GM19351 (cell line): ENCODE results near the gene CEACAM16.
"Not testable (repeated sequence)": the region's sequence is repeated elsewhere in the genome, so short reads cannot be mapped to it uniquely, and the experiment has no call there.

Experiments
- ATAC-seq: cut with Tn5 transposase; IDR thresholded peaks from one replicate; pipeline ENCODE4 v1.9.1; 2021; ENCODE audit warnings: mild to moderate bottlenecking, moderate library complexity; ENCODE audit not compliant: unreplicated experiment

The CEACAM16 gene

DNA sequence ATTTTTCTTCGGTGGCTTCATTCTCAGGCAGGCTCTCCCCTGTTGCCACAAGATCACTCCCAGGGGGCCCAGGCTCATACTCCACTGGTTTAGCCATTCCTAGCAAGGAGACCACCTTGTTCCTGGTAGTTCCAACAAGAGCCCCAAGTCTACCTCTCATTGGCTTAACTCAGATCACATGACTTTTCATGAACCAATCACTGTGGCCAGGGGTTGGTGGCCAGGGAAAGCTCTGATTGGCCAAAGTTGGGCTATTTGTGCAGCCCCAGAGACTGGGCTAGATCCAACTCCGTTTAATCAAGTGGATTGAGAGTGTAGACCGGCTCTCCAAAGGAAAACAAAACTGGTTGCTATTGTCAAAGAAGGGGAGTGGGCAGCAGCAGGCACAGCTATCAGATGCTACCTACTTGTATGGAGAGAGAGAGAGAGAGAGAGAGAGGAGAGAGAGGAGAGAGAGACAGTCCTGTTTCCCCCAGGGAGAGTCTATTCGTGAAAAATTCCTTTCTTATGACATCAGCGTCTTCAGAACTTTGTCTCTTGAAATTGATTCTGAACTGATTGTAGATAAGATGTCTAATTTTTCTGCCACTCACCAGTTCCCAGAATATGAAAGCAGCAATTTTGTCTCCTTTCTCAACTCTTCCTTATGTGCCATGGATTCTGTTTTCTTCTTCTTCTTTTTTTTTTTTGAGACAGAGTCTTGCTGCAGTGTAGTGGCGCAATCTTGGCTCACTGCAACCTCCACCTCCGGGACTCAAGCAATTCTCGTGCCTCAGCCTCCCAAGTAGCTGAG is 21.7 kb upstream of the CEACAM16 start:
- no peak for ATAC-seq

DNA sequence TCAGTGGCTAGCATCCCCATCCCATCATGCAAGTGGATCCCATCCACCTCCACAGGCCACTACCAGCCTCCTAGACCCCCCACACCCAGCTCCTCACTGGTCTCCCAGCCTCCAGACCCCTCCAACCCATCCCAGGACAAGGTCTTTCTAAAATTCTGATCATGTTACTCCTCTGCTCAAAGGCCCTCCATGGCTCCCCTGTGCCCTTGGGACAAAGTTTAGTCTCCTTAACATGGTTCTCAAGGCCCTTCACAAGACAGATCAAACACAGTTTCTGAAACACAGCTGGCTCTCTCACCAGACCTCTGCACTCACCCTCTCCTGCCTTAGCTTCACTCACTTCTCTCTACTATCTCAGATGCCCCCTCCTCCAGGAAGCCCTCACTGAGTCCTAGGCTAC is 18.4 kb upstream of the CEACAM16 start:
- ATAC-seq, result no peak

DNA sequence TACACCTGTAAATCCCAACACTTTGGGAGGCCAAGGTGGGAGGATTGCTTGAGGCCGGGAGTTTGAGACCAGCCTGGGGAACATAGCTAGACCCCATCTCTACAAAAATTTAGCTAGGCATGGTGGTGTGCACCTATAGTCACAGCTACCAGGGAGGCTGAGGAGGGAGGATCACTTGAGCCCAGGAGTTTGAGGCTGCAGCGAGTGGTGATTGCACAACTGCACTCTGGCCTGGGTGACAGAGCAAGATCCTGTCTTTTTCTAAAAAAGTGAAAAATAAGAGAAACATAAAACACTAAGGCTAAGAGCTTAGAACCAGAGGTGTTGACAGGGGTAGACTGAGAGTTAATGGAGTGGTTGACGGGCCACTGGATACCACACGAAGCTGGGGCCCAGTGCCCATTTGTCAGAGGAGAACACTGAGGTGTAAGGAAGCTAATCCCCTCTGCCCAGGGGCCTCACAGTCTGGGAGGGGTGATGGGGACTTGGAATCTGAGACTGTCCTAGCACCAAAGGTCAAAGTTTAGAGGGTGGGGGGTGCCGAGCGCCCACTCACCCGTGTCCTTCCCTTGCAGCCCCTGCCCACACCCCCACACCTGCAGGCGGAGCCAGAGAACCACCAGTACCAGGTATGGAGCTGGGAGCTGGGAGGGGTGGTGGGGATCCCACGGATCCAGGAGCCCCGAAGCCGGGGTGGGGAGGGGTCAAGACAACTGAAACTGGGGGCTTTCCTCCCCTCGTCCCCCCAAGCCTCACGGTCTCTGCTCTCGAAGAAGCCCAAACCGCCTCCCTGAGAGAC is 16.8 kb upstream of the CEACAM16 start:
- no peak for ATAC-seq

DNA sequence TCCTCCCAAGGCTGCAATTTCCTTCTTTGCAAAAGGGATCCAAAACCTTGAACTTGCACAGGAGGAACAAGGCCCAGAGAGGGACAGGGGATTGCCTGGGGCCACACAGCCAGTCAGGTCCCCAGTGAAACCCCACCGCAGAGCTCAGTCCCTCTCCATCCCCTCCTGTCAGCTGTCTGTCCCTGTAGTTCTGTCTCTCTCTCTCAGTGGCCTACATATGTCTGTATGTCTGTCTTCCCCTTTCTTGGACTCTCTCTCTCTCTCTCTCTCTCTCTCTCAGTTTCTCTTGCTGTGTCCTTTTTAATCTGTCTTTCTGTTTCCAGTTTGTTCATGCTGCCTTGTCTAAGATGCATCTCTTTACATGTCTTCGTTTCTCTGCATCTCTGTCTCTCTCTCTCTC is 16.1 kb upstream of the CEACAM16 start:
- no peak for ATAC-seq

GRCh38 chr19:44683434-44684210 is 15.3 kb upstream of the CEACAM16 start:
- ATAC-seq, result no peak

DNA sequence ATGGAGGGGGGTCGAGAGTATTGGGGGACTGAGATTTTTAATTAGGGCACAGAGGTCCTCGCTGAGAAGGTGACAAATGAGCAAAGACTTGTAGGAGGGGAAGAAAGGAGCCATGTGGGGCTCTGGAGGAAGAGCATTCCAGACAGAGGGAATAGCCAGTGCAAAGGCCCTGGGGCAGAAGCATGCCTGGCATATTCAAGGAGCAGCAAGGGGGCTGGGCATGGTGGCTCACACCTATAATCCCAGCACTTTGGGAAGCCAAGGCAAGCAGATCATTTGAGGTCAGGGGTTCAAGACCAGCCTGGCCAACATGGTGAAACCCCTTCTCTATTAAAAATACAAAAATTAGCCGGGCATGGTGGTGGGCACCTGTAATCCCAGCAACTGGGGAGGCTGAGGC is 14.6 kb upstream of the CEACAM16 start:
- ATAC-seq, result not testable (repeated sequence)

DNA sequence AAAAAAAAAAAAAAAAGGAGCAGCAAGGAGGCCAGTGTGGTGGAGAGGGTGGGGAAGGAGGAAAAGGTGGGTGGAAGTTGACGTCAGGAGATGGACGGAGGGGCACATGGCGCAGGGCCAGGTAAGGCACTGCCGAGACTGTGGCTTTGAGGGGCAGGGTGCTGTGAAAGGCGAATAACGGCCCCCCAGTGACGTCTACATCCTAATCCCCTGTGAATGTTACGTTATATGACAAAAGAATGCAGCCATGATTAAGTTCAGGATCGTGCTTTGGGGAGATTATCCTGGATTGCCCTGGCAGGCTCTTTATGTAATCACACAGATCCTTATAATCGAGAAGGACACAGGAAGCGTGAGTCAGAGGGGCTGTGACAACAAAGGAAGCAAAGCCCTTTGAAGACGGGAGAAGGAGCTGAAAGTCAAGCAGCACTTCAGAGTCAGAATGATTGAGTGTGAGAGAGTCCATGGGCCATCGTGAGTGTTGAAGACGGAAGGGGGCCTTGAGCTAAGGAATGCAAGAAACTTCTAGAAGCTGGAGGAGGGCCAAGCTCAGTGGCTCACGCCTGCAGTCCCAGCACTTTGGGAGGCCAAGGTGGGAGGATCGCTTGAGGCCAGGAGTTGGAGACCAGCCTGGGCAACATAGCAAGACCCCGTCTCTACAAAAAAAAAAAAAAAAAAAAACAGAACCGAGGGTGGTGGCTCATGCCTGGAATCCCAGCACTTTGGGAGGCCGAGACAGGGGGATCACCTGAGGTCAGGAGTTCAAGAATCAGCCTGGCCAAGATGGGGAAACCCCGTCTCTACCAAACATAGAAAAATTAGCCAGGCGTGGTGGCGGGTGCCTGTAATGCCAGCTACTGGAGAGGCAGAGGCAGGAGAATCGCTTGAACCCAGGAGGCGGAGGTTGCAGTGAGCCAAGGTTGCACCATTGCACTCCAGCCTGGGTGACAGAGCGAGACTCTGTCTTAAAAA is 13.8 kb upstream of the CEACAM16 start:
- no peak for ATAC-seq

- no peak for ATAC-seq
Measured at GRCh38 chr19:44685877-44686276, 13.1 kb upstream of the CEACAM16 start.

DNA sequence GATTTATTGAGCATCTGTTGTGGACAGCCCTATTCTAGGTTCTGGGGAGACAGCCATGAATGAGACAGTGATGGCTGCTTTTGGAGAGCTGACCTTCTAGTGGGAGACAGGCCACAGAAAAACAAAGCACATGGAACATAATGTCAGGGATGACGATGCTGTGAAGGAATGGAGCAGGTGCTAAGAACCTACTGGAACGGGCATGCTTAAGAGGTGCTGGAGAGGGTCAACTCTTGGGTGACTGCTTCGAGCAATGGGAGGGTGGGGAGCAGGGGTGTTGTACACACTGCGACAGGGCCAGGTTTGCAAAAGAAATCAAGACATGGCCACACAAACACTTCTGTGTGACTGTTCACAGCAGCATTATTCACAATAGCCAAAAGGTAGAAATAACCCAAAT is 12.1 kb upstream of the CEACAM16 start:
- no peak for ATAC-seq

DNA sequence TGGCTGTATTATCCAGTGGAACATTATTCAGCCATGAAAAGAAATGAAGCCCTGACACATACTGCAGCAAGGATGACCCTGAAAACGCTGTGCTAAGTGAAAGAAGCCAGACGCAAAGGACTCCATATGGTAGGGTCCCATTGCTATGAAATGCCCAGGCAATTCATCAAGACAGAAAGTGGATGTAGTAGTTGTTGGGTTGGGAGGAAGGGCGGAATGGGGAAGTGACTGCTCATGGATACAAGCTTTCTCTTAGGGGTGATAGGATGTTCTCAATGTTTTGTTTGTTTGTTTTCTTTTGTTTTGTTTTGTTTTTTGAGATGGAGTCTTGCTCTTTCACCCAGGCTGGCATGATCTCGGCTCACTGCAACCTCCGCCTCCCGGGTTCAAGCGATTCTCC is 11.1 kb upstream of the CEACAM16 start:
- ATAC-seq, result no peak

DNA sequence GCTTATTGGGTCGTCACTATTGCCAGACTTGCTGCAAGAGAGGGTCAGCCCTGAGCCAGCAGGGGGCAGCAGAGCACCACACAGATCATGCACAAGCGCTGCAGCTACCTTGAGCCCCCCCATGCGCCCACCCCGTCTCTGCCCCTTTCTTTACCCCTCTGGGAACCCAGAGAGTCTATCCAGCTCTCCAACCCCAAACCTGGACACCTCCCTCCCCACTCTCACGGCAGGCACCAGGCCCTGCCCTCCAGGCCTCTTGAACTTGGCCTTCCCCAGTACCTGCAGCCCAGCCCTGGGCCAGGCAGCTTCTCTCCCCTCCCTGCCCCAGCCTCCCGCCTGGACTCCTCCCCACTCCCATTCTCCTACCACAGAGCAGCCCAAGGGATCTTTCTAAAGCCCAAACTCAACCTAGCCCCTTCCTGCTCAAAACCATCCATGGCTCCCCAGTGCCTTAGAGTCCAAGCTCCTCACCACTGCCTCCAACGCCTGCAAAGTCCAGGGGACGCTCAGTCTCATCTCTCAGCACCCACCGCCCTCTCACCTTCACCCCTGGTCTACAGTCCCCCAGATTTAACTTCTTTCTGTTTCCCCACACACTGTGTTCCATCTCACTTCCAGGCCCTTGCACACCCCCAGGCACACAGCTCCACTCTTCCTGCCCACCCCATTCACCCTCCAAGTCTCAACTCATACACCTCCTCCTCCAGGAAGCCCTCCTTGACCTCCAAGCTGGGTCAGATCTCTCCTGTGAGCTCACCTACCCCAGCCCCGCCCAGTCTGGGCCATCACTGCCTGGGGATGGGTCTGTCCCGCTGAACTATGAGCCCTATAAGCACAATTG is 9.4 kb upstream of the CEACAM16 start:
- ATAC-seq, result no peak

GRCh38 chr19:44690131-44690440 is 8.9 kb upstream of the CEACAM16 start:
- ATAC-seq, result no peak

DNA sequence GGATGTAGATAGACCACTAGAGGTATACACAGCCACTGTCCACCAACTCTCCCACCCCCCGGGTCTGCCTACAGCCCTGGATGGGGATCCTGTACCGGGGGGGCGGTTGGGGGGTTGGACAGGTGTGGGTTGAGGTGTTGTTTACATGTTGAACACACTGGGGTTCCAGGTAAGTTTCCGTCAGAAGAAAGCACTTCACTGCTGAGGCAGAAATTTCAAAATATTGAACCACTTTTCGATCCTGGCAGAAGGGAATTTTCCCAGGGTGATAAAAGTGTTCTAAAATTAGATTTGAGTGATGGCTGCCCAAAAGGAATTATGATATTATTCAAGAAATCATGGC is 6.6 kb upstream of the CEACAM16 start:
- peak; percentile 22 for ATAC-seq

GRCh38 chr19:44694184-44694579 is 4.8 kb upstream of the CEACAM16 start:
- no peak for ATAC-seq

GRCh38 chr19:44696939-44697669 is 1.8 kb upstream of the CEACAM16 start:
- no peak for ATAC-seq

GRCh38 chr19:44697670-44698034 is 1.3 kb upstream of the CEACAM16 start:
- no peak for ATAC-seq

DNA sequence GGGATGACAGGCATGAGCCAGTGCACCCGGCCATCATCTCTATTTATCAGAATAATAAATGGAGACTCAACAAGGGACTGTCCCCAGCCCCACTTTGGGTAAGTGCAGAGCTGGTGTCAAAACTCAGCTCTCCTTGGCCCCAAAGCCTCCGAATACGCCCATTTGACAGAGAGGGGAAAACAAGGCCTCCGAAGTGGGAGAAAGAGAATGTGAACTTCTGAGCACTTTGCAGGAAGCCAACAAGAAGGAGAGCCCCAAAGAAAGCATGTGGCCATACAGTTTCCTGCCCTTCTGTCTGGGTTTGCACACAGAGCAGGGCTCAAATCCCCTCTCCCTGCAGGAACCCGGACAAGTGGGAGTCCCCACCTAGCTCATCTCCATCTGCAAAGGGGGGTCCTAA is 1.6 kb downstream of the CEACAM16 start:
- no peak for ATAC-seq

DNA sequence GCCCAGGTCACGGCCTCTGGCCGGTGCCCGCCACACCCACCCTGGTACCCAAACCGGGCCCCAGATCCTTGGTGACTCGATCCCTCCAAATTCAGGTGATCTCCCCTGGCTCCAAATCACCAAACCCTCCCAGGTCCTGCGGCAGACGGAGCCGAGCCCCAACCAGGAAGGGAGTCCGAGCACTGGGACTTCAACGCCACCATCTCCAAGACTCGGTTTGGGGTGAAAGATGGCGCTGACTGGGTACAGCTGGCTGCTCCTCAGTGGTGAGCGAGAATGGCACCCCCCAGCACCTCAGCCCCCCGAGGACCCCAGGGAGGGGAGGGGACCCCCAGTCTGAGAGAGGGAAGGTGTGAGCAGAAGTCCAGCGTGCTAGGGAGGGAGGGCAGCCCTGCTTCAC is 2.3 kb downstream of the CEACAM16 start:
- ATAC-seq, result no peak

GRCh38 chr19:44702551-44703176 is 3.7 kb downstream of the CEACAM16 start:
- no peak for ATAC-seq
